K562 (cell line): ENCODE measurements around the gene PSMD4. TPM values are rescaled to one million over a fixed set of nuclear protein-coding genes. Genes with fewer than 3 reads are reported as not detected.

ENCODE experiments used
- CBX3 ChIP-seq, 2 experiments: IDR thresholded peaks; 1 replicate in 1 of 2; 2 replicates in 1 of 2; pipeline ENCODE4 v1.6.1; 2012; ENCODE audit warnings: inconsistent platforms in 2 of 2, low read length in 2 of 2, borderline replicate concordance in 1 of 2, control low read depth in 1 of 2
- CEBPZ ChIP-seq: fragments of 150-350 bp; IDR thresholded peaks from 2 replicates; pipeline ENCODE4 v1.6.1; 2014; ENCODE audit warnings: low read depth, mild to moderate bottlenecking, low read length, borderline replicate concordance
- HNRNPLL ChIP-seq: fragments of 200-400 bp; formaldehyde crosslinking; IDR thresholded peaks from 2 replicates; pipeline ENCODE4 v1.6.1; 2017; ENCODE audit warnings: low read length, low read depth, mild to moderate bottlenecking; ENCODE audit not compliant: poor library complexity, severe bottlenecking
- ILK ChIP-seq: fragments of 450-650 bp; IDR thresholded peaks from 2 replicates; pipeline ENCODE4 v1.6.1; 2016; ENCODE audit warnings: missing genetic modification characterization, low read depth, mild to moderate bottlenecking, missing compliant biosample characterization, moderate library complexity, borderline replicate concordance
- JUNB ChIP-seq: fragments of 450-650 bp; formaldehyde crosslinking; conservative IDR thresholded peaks from 2 replicates; pipeline ENCODE4 v1.4.0; 2020; ENCODE audit warnings: mild to moderate bottlenecking
- NFE2 ChIP-seq: IDR thresholded peaks from 2 replicates; pipeline ENCODE4 v1.6.1; 2014; ENCODE audit warnings: antibody characterized with exemption, low read depth
- NFRKB ChIP-seq: fragments of 450-650 bp; IDR thresholded peaks from 2 replicates; pipeline ENCODE4 v1.6.1; 2016; ENCODE audit warnings: low read depth
- NR2C2 ChIP-seq, 2 experiments: fragments of 200-800 bp in 1 of 2; sonication (Bioruptor generic) in 1 of 2; sonication (generic) in 1 of 2; formaldehyde crosslinking in 1 of 2; IDR thresholded peaks; 2 replicates each; pipeline versions ENCODE4 v1.6.1 to v1.8.0; 2016 to 2022; ENCODE audit warnings: mild to moderate bottlenecking in 1 of 2, missing compliant biosample characterization in 1 of 2, missing genetic modification characterization in 1 of 2, missing genetic modification reagents in 1 of 2
- NRF1 ChIP-seq, 2 experiments: fragments of 450-650 bp; IDR thresholded peaks in 1 of 2; conservative IDR thresholded peaks in 1 of 2; 2 replicates each; pipeline ENCODE4 v1.6.1; 2014; ENCODE audit warnings: mild to moderate bottlenecking in 2 of 2
- SUPT5H ChIP-seq: fragments of 450-650 bp; IDR thresholded peaks from 2 replicates; pipeline ENCODE4 v1.6.1; 2016
- THRB ChIP-seq: fragments of 450-650 bp; formaldehyde crosslinking; conservative IDR thresholded peaks from 2 replicates; pipeline ENCODE4 v1.4.0; 2022; ENCODE audit warnings: mild to moderate bottlenecking, missing genetic modification characterization
- XRCC5 ChIP-seq: fragments of 200-400 bp; formaldehyde crosslinking; IDR thresholded peaks from 2 replicates; pipeline ENCODE4 v1.6.1; 2017; ENCODE audit warnings: low read depth, mild to moderate bottlenecking, low read length
- ZBTB33 ChIP-seq: sonication (generic); formaldehyde crosslinking; IDR thresholded peaks from 2 replicates; pipeline ENCODE4 v1.8.1; 2023; ENCODE audit warnings: mild to moderate bottlenecking, missing genetic modification reagents
- ZNF212 ChIP-seq: fragments of 450-650 bp; formaldehyde crosslinking; IDR thresholded peaks from 2 replicates; pipeline ENCODE4 v1.4.0; 2020; ENCODE audit warnings: mild to moderate bottlenecking
- ZNF445 ChIP-seq: fragments of 250-450 bp; sonication (Bioruptor Pico); IDR thresholded peaks from 2 replicates; pipeline ENCODE4 v1.4.0; 2020; ENCODE audit warnings: low read depth, mild to moderate bottlenecking, moderate library complexity
- polyA plus RNA-seq, 8 experiments: library from polyadenylated mRNA; depleted of rRNA in 4 of 8; stranded (reverse) in 5 of 8; unstranded in 3 of 8; fragments of >200 nt; fragmentation: Nextera tagmentation in 2 of 8; fragmentation: Illumina TruSeq in 1 of 8; extraction: Ambion mirVana in 2 of 8; extraction: Trizol in 1 of 8; gene quantifications; 2 replicates each; pipeline versions ENCODE4 v1.2.1 to v1.2.3, GENCODE V29; 2011 to 2014; ENCODE audit warnings: inconsistent platforms in 1 of 8, missing spikeins in 1 of 8
- total RNA-seq, 7 experiments: library from RNA; depleted of rRNA in 6 of 7; stranded (reverse); fragments of >200 nt in 6 of 7; fragmentation: Illumina TruSeq in 2 of 7; extraction: Trizol in 2 of 7; gene quantifications; 2 replicates each; pipeline versions ENCODE4 v1.2.1 to v1.2.3, GENCODE V29; 2011 to 2021; ENCODE audit warnings: low replicate concordance in 1 of 7
- TF ChIP-seq, protein P1 (sequence below): fragments of 250-450 bp; sonication (Bioruptor Pico); IDR thresholded peaks from 2 replicates; pipeline ENCODE4 v1.5.0; 2020; ENCODE audit warnings: mild to moderate bottlenecking, borderline replicate concordance

PSMD4 gene
- total and polyA plus RNA-seq, 9 of the 15 experiments (the other 6 are each of a cell fraction or from before 2014, with no cell fraction given) = 194 to 353 (median 295) TPM

- TF ChIP-seq ZNF212 (CRISPR knock-in tag) (no peak), XRCC5 (no peak), JUNB (CRISPR knock-in tag) (peak; percentile 88), NFRKB (peak; percentile 86), NRF1 (conservative IDR thresholded peaks at IDR 0.05 in 1 of 2, IDR thresholded peaks at IDR 0.05 in 1 of 2) (no peak), CEBPZ (no peak), HNRNPLL (peak; percentile 72), ILK (no peak), THRB (CRISPR knock-in tag) (no peak), NFE2 (no peak), ZNF445 (CRISPR knock-in tag) (no peak), NR2C2 (CRISPR knock-in tag; IDR thresholded peaks at IDR 0.05) (peak; percentile 32; the same call in 1 of the 2 replicates), NR2C2 (tag; IDR thresholded peaks at IDR 0.05) (peak; percentile 81), SUPT5H (peak; percentile 95), CBX3 (IDR thresholded peaks at IDR 0.05; ENCODE audit: borderline replicate concordance in 1 of 2, low read length in 2 of 2) (peak in 1 of 2 experiments; percentile 65; a peak in 2 of 3 replicates), ZBTB33 (CRISPR knock-in tag) (no peak; the same call in 1 of the 2 replicates)
- TF ChIP-seq, protein P1, sequence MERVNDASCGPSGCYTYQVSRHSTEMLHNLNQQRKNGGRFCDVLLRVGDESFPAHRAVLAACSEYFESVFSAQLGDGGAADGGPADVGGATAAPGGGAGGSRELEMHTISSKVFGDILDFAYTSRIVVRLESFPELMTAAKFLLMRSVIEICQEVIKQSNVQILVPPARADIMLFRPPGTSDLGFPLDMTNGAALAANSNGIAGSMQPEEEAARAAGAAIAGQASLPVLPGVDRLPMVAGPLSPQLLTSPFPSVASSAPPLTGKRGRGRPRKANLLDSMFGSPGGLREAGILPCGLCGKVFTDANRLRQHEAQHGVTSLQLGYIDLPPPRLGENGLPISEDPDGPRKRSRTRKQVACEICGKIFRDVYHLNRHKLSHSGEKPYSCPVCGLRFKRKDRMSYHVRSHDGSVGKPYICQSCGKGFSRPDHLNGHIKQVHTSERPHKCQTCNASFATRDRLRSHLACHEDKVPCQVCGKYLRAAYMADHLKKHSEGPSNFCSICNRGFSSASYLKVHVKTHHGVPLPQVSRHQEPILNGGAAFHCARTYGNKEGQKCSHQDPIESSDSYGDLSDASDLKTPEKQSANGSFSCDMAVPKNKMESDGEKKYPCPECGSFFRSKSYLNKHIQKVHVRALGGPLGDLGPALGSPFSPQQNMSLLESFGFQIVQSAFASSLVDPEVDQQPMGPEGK (CRISPR knock-in tag) = no peak
These were observed 26.9 kb downstream of the PSMD4 start (continued) for GRCh38 chr1:151281225-151281968.
